HFFc6 (cell line): ENCODE data around the gene UPP2. TPM values are rescaled to one million over a fixed set of nuclear protein-coding genes. Genes with fewer than 3 reads are reported as not detected.

Source experiments
- DNase-seq: peaks from one replicate; pipeline ENCODE4 v3.0.0-alpha.2; 2018
- H3K27ac Mint-ChIP-seq: 2 replicates; pipeline ENCODE4 v1.8.0; 2020; ENCODE audit warnings: mild to moderate bottlenecking, mixed read lengths
- H3K27me3 Mint-ChIP-seq: 2 replicates; pipeline ENCODE4 v1.8.0; 2021; ENCODE audit warnings: mild to moderate bottlenecking, moderate library complexity, mixed read lengths; ENCODE audit not compliant: insufficient read depth
- H3K36me3 Mint-ChIP-seq: 2 replicates; pipeline ENCODE4 v1.8.0; 2021; ENCODE audit warnings: low read depth, mixed read lengths
- H3K4me1 Mint-ChIP-seq: 2 replicates; pipeline ENCODE4 v1.8.0; 2020; ENCODE audit warnings: low read depth, mixed read lengths
- H3K4me3 Mint-ChIP-seq: 2 replicates; pipeline ENCODE4 v1.8.0; 2020; ENCODE audit warnings: mild to moderate bottlenecking, moderate library complexity, mixed read lengths
- H3K9me3 Mint-ChIP-seq: 2 replicates; pipeline ENCODE4 v1.8.0; 2020; ENCODE audit warnings: mild to moderate bottlenecking, mixed read lengths
- total RNA-seq, 6 experiments: library from RNA; stranded (reverse); fragmentation: NEBNext Ultra II Directional; extraction: Animal tissue kit (Norgen Biotek cat#: 25700); gene quantifications; 2 replicates in 1 of 6; 3 replicates in 5 of 6; pipeline ENCODE4 v1.2.3, GENCODE V29; 2021
- TF ChIP-seq, protein P1 (sequence below): fragments of 200-600 bp; sonication (generic); IDR thresholded peaks from 2 replicates; pipeline ENCODE4 v1.5.0; 2021; ENCODE audit warnings: antibody characterized with exemption, mild to moderate bottlenecking

UPP2 gene
- total RNA-seq, 6 experiments from 2014 or later, result not detected

- Mint-ChIP-seq H3K4me1 (no peaks in the 10 kb centered on the region), H3K36me3 (no peaks in the 10 kb centered on the region)
- DNase-seq, result no peak
These were observed 36.6 kb downstream of the UPP2 start for GRCh38 chr2:158138255-158138654.

GRCh38 chr2:158140201-158140600 is 38.5 kb downstream of the UPP2 start:
- no peak for DNase-seq
- Mint-ChIP-seq H3K9me3 (no peaks in the 10 kb centered on the region), H3K4me1 (no peaks in the 10 kb centered on the region), H3K27ac (no peak overlapping the region), H3K4me3 (no peak overlapping the region), H3K27me3 (peaks cover 6% of the 10 kb centered on the region; the same call in 1 of the 2 replicates), H3K36me3 (no peaks in the 10 kb centered on the region)
- TF ChIP-seq, protein P1, sequence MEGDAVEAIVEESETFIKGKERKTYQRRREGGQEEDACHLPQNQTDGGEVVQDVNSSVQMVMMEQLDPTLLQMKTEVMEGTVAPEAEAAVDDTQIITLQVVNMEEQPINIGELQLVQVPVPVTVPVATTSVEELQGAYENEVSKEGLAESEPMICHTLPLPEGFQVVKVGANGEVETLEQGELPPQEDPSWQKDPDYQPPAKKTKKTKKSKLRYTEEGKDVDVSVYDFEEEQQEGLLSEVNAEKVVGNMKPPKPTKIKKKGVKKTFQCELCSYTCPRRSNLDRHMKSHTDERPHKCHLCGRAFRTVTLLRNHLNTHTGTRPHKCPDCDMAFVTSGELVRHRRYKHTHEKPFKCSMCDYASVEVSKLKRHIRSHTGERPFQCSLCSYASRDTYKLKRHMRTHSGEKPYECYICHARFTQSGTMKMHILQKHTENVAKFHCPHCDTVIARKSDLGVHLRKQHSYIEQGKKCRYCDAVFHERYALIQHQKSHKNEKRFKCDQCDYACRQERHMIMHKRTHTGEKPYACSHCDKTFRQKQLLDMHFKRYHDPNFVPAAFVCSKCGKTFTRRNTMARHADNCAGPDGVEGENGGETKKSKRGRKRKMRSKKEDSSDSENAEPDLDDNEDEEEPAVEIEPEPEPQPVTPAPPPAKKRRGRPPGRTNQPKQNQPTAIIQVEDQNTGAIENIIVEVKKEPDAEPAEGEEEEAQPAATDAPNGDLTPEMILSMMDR, result no peak

More at GRCh38 chr2:158138255-158138654, 36.6 kb downstream of the UPP2 start:
- Mint-ChIP-seq H3K4me3 (no peak overlapping the region), H3K9me3 (no peaks in the 10 kb centered on the region), H3K27me3 (peaks cover 6% of the 10 kb centered on the region; the same call in 1 of the 2 replicates), H3K27ac (no peak overlapping the region)
- TF ChIP-seq, protein P1, result no peak

GRCh38 chr2:158142165-158142564 is 40.5 kb downstream of the UPP2 start:
- H3K9me3 Mint-ChIP-seq, result no peaks in the 10 kb centered on the region
- H3K27ac Mint-ChIP-seq, result no peak overlapping the region
- no peak overlapping the region for H3K4me3 Mint-ChIP-seq

GRCh38 chr2:158142568-158143332 is 41.1 kb downstream of the UPP2 start:
- TF ChIP-seq, protein P1, result no peak
- DNase-seq, result no peak
- H3K9me3 Mint-ChIP-seq, result no peaks in the 10 kb centered on the region
- H3K4me1 Mint-ChIP-seq, result no peaks in the 10 kb centered on the region
- no peak overlapping the region for H3K4me3 Mint-ChIP-seq
- H3K36me3 Mint-ChIP-seq, result no peaks in the 10 kb centered on the region
- no peak overlapping the region for H3K27ac Mint-ChIP-seq
- H3K27me3 Mint-ChIP-seq, result peaks cover 6% of the 10 kb centered on the region; the same call in 1 of the 2 replicates

More at GRCh38 chr2:158142165-158142564, 40.5 kb downstream of the UPP2 start:
- peaks cover 6% of the 10 kb centered on the region; the same call in 1 of the 2 replicates for H3K27me3 Mint-ChIP-seq
- no peak for DNase-seq
- TF ChIP-seq, protein P1, result no peak
- no peaks in the 10 kb centered on the region for H3K4me1 Mint-ChIP-seq
- no peaks in the 10 kb centered on the region for H3K36me3 Mint-ChIP-seq

GRCh38 chr2:158143703-158144360 is 42.2 kb downstream of the UPP2 start:
- Mint-ChIP-seq H3K9me3 (no peaks in the 10 kb centered on the region), H3K36me3 (no peaks in the 10 kb centered on the region), H3K27me3 (peaks cover 6% of the 10 kb centered on the region; the same call in 1 of the 2 replicates), H3K27ac (no peak overlapping the region), H3K4me3 (no peak overlapping the region), H3K4me1 (no peaks in the 10 kb centered on the region)
- DNase-seq, result no peak
- TF ChIP-seq, protein P1, result no peak
